ENCODE results near the gene SOHLH1.

GRCh38 chr9:135741276-135742219 lies 42.3 kb upstream of the SOHLH1 start:
- no peak for TF ChIP-seq EP300 (IDR thresholded peaks at IDR 0.05)
- TF ChIP-seq, protein P1, sequence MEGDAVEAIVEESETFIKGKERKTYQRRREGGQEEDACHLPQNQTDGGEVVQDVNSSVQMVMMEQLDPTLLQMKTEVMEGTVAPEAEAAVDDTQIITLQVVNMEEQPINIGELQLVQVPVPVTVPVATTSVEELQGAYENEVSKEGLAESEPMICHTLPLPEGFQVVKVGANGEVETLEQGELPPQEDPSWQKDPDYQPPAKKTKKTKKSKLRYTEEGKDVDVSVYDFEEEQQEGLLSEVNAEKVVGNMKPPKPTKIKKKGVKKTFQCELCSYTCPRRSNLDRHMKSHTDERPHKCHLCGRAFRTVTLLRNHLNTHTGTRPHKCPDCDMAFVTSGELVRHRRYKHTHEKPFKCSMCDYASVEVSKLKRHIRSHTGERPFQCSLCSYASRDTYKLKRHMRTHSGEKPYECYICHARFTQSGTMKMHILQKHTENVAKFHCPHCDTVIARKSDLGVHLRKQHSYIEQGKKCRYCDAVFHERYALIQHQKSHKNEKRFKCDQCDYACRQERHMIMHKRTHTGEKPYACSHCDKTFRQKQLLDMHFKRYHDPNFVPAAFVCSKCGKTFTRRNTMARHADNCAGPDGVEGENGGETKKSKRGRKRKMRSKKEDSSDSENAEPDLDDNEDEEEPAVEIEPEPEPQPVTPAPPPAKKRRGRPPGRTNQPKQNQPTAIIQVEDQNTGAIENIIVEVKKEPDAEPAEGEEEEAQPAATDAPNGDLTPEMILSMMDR (IDR thresholded peaks at IDR 0.05) = no peak

Measured in tibial nerve (tissue), 4 donors.